PC-9 (cell line): ENCODE results near the gene POLRMT.

ENCODE experiments used
- CTCF ChIP-seq: fragments of 200-600 bp; sonication (generic); conservative IDR thresholded peaks from 2 replicates; pipeline ENCODE4 v1.6.1; 2017; ENCODE audit warnings: mixed run types, antibody characterized with exemption, mild to moderate bottlenecking, moderate library complexity
- EZH2 ChIP-seq: fragments of 200-600 bp; sonication (generic); IDR thresholded peaks from 2 replicates; pipeline ENCODE4 v1.8.0; 2017; ENCODE audit warnings: antibody characterized with exemption, low read depth

GRCh38 chr19:679418-680286 lies 46.3 kb upstream of the POLRMT start:
- TF ChIP-seq CTCF (no peak), EZH2 (no peak)
